OCI-LY3 (cell line): ENCODE results near the gene COG5.

ENCODE experiments used
- H2AFZ ChIP-seq: fragments of 200-600, 300-600 bp; shearing (Covaris generic); 2 replicates; pipeline ENCODE4 v1.6.0; 2014; ENCODE audit warnings: antibody characterized with exemption, low read depth, low read length
- H3K27ac ChIP-seq: fragments of 200-600, 300-600 bp; sonication (generic); 2 replicates; pipeline ENCODE4 v1.5.1; 2014; ENCODE audit warnings: mild to moderate bottlenecking, low read length, moderate library complexity, mixed read lengths
- H3K27me3 ChIP-seq: fragments of 200-600, 300-600 bp; sonication (generic); 2 replicates; pipeline ENCODE4 v1.6.1; 2014; ENCODE audit warnings: low read depth, low read length, mixed read lengths
- H3K36me3 ChIP-seq: fragments of 200-600, 300-600 bp; sonication (generic); replicated peaks from 2 replicates; pipeline ENCODE3; 2014; ENCODE audit warnings: low read depth, low read length, mixed read lengths
- H3K4me1 ChIP-seq: fragments of 300-600, 200-600 bp; sonication (generic); 2 replicates; pipeline ENCODE4 v1.6.1; 2014; ENCODE audit warnings: low read length, mixed read lengths
- H3K4me2 ChIP-seq: fragments of 200-600, 300-600 bp; sonication (generic); 2 replicates; pipeline ENCODE4 v1.6.1; 2014; ENCODE audit warnings: low read length, mixed read lengths
- H3K4me3 ChIP-seq: fragments of 300-600, 200-600 bp; sonication (generic); 2 replicates; pipeline ENCODE4 v1.5.1; 2014; ENCODE audit warnings: antibody characterized with exemption, mild to moderate bottlenecking, low read length, moderate library complexity
- H3K79me2 ChIP-seq: fragments of 300-600, 200-600 bp; shearing (Covaris generic); 2 replicates; pipeline ENCODE4 v1.6.1; 2014; ENCODE audit warnings: mild to moderate bottlenecking, low read length, mixed read lengths
- H3K9ac ChIP-seq: fragments of 300-600, 200-600 bp; shearing (Covaris generic); 2 replicates; pipeline ENCODE4 v1.6.0; 2014; ENCODE audit warnings: mild to moderate bottlenecking, low read length, moderate library complexity
- H3K9me3 ChIP-seq: fragments of 200-600, 300-600 bp; shearing (Covaris generic); 2 replicates; pipeline ENCODE4 v1.6.1; 2014; ENCODE audit warnings: low read length, mixed read lengths; ENCODE audit not compliant: insufficient read depth
- H4K20me1 ChIP-seq: fragments of 200-600, 300-600 bp; sonication (generic); 2 replicates; pipeline ENCODE4 v1.6.1; 2016; ENCODE audit warnings: low read length, mixed read lengths; ENCODE audit not compliant: insufficient read depth
- EZH2phosphoT487 ChIP-seq: fragments of 200-600 bp; shearing (Covaris generic); IDR thresholded peaks from 2 replicates; pipeline ENCODE4 v1.6.1; 2018; ENCODE audit warnings: antibody characterized with exemption, mixed run types, low read depth
- TF ChIP-seq, protein P1 (sequence below): fragments of 200-600, 300-600 bp; sonication (generic); IDR thresholded peaks from 2 replicates; pipeline ENCODE4 v1.5.1; 2014; ENCODE audit warnings: antibody characterized with exemption, low read length, low read depth

Gene COG5

DNA sequence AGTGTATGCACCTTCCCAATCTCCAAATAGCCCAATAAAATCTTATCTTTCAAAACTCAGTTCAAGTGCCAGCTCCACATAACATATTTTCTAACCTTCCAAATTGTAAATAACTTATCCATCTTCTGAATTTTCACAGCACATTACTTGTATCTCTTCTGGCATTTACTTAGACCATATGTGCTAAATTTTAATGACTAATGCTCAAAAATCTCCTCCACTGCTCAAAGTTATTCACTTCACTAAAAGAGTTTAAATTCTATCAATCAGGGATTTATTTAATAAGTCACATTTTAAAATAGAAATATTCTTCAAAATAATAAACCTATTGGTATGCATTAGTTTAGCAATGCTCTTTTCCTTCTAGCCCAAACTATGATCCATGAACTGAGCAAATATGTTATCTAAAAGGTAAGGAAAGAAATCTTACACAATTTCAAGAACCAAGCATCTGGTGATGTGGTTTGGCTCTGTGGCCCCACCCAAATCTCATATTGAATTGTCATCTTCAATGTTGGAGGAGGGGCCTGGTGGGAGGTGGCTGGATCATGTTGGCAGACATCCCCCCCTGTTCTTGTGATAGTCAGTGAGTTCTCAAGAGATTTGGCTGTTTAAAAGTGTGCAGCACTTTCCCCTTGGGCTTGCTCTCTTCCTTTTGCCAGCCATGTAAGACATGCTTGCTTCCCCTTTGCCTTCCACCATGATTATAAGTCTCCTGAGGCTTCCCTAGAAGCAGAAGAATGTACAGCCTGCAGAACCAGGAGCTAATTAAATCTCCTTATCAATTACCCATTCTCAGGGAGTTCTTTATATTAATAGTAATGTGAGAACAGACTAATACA, 121.9 kb downstream of the COG5 start:
- Histone ChIP-seq H3K27ac (no peak overlapping the region), H3K27me3 (no peaks in the 10 kb centered on the region), H3K4me2 (no peak overlapping the region), H3K9ac (no peak overlapping the region), H3K4me1 (no peaks in the 10 kb centered on the region), H3K9me3 (no peaks in the 10 kb centered on the region), H2AFZ (no peak overlapping the region), H3K4me3 (no peak overlapping the region), H4K20me1 (no peaks in the 10 kb centered on the region), H3K79me2 (no peaks in the 10 kb centered on the region), H3K36me3 (no peaks in the 10 kb centered on the region)
- TF ChIP-seq, protein P1, sequence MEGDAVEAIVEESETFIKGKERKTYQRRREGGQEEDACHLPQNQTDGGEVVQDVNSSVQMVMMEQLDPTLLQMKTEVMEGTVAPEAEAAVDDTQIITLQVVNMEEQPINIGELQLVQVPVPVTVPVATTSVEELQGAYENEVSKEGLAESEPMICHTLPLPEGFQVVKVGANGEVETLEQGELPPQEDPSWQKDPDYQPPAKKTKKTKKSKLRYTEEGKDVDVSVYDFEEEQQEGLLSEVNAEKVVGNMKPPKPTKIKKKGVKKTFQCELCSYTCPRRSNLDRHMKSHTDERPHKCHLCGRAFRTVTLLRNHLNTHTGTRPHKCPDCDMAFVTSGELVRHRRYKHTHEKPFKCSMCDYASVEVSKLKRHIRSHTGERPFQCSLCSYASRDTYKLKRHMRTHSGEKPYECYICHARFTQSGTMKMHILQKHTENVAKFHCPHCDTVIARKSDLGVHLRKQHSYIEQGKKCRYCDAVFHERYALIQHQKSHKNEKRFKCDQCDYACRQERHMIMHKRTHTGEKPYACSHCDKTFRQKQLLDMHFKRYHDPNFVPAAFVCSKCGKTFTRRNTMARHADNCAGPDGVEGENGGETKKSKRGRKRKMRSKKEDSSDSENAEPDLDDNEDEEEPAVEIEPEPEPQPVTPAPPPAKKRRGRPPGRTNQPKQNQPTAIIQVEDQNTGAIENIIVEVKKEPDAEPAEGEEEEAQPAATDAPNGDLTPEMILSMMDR, result no peak
- TF ChIP-seq EZH2phosphoT487, result no peak

DNA sequence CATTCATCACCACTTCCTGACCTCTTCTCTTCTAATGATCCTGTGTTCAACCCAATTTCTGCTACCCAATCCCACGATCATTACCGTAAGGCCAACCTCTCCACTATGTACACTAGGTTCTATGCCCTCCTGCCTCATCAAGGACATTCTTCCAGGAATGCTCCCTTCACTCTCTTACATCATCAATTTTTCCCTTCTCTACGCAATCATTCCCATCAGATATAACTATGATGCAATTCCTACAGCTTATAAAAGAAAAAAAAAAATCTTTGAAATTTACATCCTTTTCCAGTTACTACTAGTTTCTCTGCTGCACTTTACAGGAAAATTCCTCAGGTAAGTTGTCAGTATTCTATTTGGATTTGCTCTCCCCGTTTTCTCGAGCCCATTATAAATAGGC, 124.7 kb downstream of the COG5 start:
- Histone ChIP-seq H3K9ac (no peak overlapping the region), H3K9me3 (no peaks in the 10 kb centered on the region), H3K79me2 (no peaks in the 10 kb centered on the region), H3K36me3 (no peaks in the 10 kb centered on the region), H3K27me3 (no peaks in the 10 kb centered on the region), H3K4me2 (no peak overlapping the region), H3K4me3 (no peak overlapping the region), H2AFZ (no peak overlapping the region), H4K20me1 (no peaks in the 10 kb centered on the region), H3K4me1 (no peaks in the 10 kb centered on the region), H3K27ac (no peak overlapping the region)
- TF ChIP-seq EZH2phosphoT487, result no peak
- TF ChIP-seq, protein P1, result no peak

DNA sequence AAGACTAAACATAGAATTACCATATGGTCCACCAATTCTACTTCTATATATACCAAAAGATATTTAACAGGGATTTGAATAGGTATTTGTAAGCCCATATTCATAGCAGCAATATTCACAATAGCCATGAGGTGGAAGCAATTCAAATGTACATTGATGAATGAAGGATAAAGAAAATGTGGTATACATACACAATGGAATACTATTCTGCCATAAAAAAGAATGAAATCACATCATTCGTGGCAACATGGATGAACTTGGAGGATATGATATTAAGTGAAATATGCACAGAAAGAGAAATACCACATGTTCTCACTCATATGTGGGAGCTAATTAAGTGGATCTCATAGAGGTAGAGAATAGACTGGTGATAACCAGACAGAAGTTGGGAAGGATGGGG, 128.0 kb downstream of the COG5 start:
- H3K4me1 ChIP-seq, result no peaks in the 10 kb centered on the region
- no peak overlapping the region for H3K4me3 ChIP-seq
- H3K27ac ChIP-seq, result no peak overlapping the region
- H3K9me3 ChIP-seq, result no peaks in the 10 kb centered on the region
- H3K27me3 ChIP-seq, result no peaks in the 10 kb centered on the region
- H3K36me3 ChIP-seq, result peaks cover under 1% of the 10 kb centered on the region
- H3K9ac ChIP-seq, result no peak overlapping the region
- H3K79me2 ChIP-seq, result no peaks in the 10 kb centered on the region
- no peak overlapping the region for H3K4me2 ChIP-seq
- TF ChIP-seq, protein P1, result no peak
- TF ChIP-seq EZH2phosphoT487, result no peak
- H4K20me1 ChIP-seq, result no peaks in the 10 kb centered on the region
- no peak overlapping the region for H2AFZ ChIP-seq

DNA sequence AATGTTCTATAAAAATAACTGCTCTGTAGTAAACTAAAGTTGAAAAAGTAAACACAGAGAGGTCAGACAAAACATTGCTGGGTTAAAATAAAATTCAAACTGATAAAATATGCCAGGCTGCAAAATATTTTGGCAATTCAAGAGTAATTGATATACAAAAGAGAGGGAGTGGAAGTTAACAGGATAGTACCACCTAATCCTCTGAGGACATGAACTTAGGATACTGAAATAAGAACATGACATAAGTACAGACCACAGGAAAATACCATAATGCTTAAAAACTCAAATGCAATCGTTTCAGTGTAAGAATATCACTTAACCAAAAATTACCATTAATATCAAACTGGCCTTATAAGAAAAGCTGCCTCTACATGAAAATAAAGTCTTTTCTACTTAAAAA, 131.5 kb downstream of the COG5 start:
- no peaks in the 10 kb centered on the region for H3K27me3 ChIP-seq
- TF ChIP-seq, protein P1, result no peak
- no peak overlapping the region for H3K27ac ChIP-seq
- H3K79me2 ChIP-seq, result no peaks in the 10 kb centered on the region
- no peak overlapping the region for H3K4me2 ChIP-seq
- H3K9ac ChIP-seq, result no peak overlapping the region
- peaks cover 7% of the 10 kb centered on the region for H3K4me1 ChIP-seq
- 0 out of 2 replicates have a peak, but pooled peaks cover 8% of the 10 kb centered on the region for H3K9me3 ChIP-seq
- H3K36me3 ChIP-seq, result peaks cover 6% of the 10 kb centered on the region
- H4K20me1 ChIP-seq, result no peaks in the 10 kb centered on the region
- H3K4me3 ChIP-seq, result no peak overlapping the region
- no peak overlapping the region for H2AFZ ChIP-seq
